ENCODE results near the gene ACSF2. TPM values are rescaled to one million over a fixed set of nuclear protein-coding genes. Genes with fewer than 3 reads are reported as not detected.

Gene ACSF2
- total and polyA plus RNA-seq, 2 donors (not counting 3 experiments of a cell fraction or from before 2014, with no cell fraction given) = 33.2 to 37.2 TPM

- POLR2A ChIA-PET = no interaction called here
- FAIRE-seq = no peak
- Histone ChIP-seq H2AFZ (ENCODE audit: low read depth, low read length) (no peak overlapping the region), H3K27me3 (ENCODE audit: control insufficient read depth in 2 of 2, insufficient read depth in 2 of 2, low read length in 2 of 2) (peaks cover 20 to 30% of the 10 kb centered on the region in 2 experiments), H3K27ac (ENCODE audit: insufficient read depth, low read depth, low read length) (no peak overlapping the region), H3K36me3 (ENCODE audit: control insufficient read depth in 2 of 2, extremely low read depth in 1 of 2, insufficient read depth in 2 of 2, low read length in 2 of 2) (no peaks in the 10 kb centered on the region), H3K9me3 (replicated peaks; ENCODE audit: control insufficient read depth, insufficient read depth, low read length) (no peaks in the 10 kb centered on the region), H3K9ac (replicated peaks; ENCODE audit: extremely low read depth, insufficient read depth, low read length) (no peak overlapping the region), H3K4me2 (ENCODE audit: insufficient read depth, low read length) (no peak overlapping the region), H4K20me1 (replicated peaks; ENCODE audit: control insufficient read depth, extremely low read depth, insufficient read depth, low read length) (no peaks in the 10 kb centered on the region), H3K4me1 (ENCODE audit: control insufficient read depth, extremely low read depth, insufficient read depth, low read length) (no peaks in the 10 kb centered on the region), H3K4me3 (replicated peaks in 1 of 3; ENCODE audit: insufficient read depth in 1 of 3, low read depth in 1 of 3, low read length in 3 of 3) (no peak overlapping the region), H3K79me2 (ENCODE audit: control insufficient read depth, insufficient read depth, low read length) (no peaks in the 10 kb centered on the region), H3K9me1 (replicated peaks; ENCODE audit: control insufficient read depth, extremely low read depth, insufficient read depth, low read length) (no peaks in the 10 kb centered on the region)
- CTCF ChIA-PET = no interaction called here
- no peak for TF ChIP-seq POLR2A (IDR thresholded peaks at IDR 0.05; ENCODE audit: low read depth, low read length)
- DNase-seq (ENCODE audit: low read depth, low spot score) = no peak
- dilution Hi-C loops (cut with MboI; ENCODE audit: extremely low pct_ligation_motif_present, low sequenced_read_pairs) (no loop called here), intact Hi-C loops (cut with micrococcal nuclease) (no loop called here)
- BruUV-seq (replicated peaks) = no TSS peak
These were observed 43.8 kb downstream of the ACSF2 start for GRCh38 chr17:50469671-50470305.

GRCh38 chr17:50470426-50470825 is 44.4 kb downstream of the ACSF2 start:
- no peaks in the 10 kb centered on the region for H3K9me3 ChIP-seq (replicated peaks; ENCODE audit: control insufficient read depth, insufficient read depth, low read length)
- no peak for DNase-seq (ENCODE audit: low read depth, low spot score)
- dilution Hi-C loops (cut with MboI; ENCODE audit: extremely low pct_ligation_motif_present, low sequenced_read_pairs) (no loop called here), intact Hi-C loops (cut with micrococcal nuclease) (no loop called here)
- ChIA-PET CTCF (interaction anchor here (1.0 to 1.3 kb wide), 3 partner anchors 9 to 73 kb away, joined by 3 to 7 read pairs (median 4); partner anchors contain the start of gene LRRC59), POLR2A (no interaction called here)
- H3K9me1 ChIP-seq (replicated peaks; ENCODE audit: control insufficient read depth, extremely low read depth, insufficient read depth, low read length) = no peaks in the 10 kb centered on the region
- no peak overlapping the region for H3K9ac ChIP-seq (replicated peaks; ENCODE audit: extremely low read depth, insufficient read depth, low read length)
- no peak overlapping the region for H3K4me3 ChIP-seq (replicated peaks in 1 of 3; ENCODE audit: insufficient read depth in 1 of 3, low read depth in 1 of 3, low read length in 3 of 3)
- H2AFZ ChIP-seq (ENCODE audit: low read depth, low read length) = no peak overlapping the region
- H3K27ac ChIP-seq (ENCODE audit: insufficient read depth, low read depth, low read length) = no peak overlapping the region
- H3K79me2 ChIP-seq (ENCODE audit: control insufficient read depth, insufficient read depth, low read length) = no peaks in the 10 kb centered on the region
- H3K4me2 ChIP-seq (ENCODE audit: insufficient read depth, low read length) = no peak overlapping the region
- no peaks in the 10 kb centered on the region for H3K4me1 ChIP-seq (ENCODE audit: control insufficient read depth, extremely low read depth, insufficient read depth, low read length)
- no peaks in the 10 kb centered on the region for H3K36me3 ChIP-seq (ENCODE audit: control insufficient read depth in 2 of 2, extremely low read depth in 1 of 2, insufficient read depth in 2 of 2, low read length in 2 of 2)
- BruUV-seq (replicated peaks) = no TSS peak
- H3K27me3 ChIP-seq (ENCODE audit: control insufficient read depth in 2 of 2, insufficient read depth in 2 of 2, low read length in 2 of 2) = peaks cover 22 to 32% of the 10 kb centered on the region in 2 experiments
- no peaks in the 10 kb centered on the region for H4K20me1 ChIP-seq (replicated peaks; ENCODE audit: control insufficient read depth, extremely low read depth, insufficient read depth, low read length)
- FAIRE-seq = no peak
- TF ChIP-seq MYC (IDR thresholded peaks at IDR 0.05; ENCODE audit: low read depth, low read length) (no peak), MAX (IDR thresholded peaks at IDR 0.05; ENCODE audit: insufficient read depth, insufficient read length) (no peak), POLR2A (IDR thresholded peaks at IDR 0.05; ENCODE audit: low read depth, low read length) (no peak), JUN (IDR thresholded peaks at IDR 0.05; ENCODE audit: borderline replicate concordance, insufficient read depth, insufficient read length, low read depth) (no peak), GATA2 (IDR thresholded peaks at IDR 0.05; ENCODE audit: insufficient read depth, insufficient read length, low read depth, low read length) (no peak), CTCF (IDR thresholded peaks at IDR 0.05; ENCODE audit: extremely low read depth in 1 of 2, insufficient read depth in 1 of 2, low read depth in 1 of 2, low read length in 2 of 2) (no peak), FOS (IDR thresholded peaks at IDR 0.05; ENCODE audit: borderline replicate concordance, insufficient read depth, low read length) (no peak), EZH2 (IDR thresholded peaks at IDR 0.05; ENCODE audit: borderline replicate concordance, low read depth, low read length, severe bottlenecking) (no peak), POLR2AphosphoS5 (IDR thresholded peaks at IDR 0.05; ENCODE audit: insufficient read depth, low read depth, low read length) (no peak)

All from endothelial cell of umbilical vein (primary cell).